ENCODE data around the gene LRRC26. TPM values are rescaled to one million over a fixed set of nuclear protein-coding genes. Genes with fewer than 3 reads are reported as not detected.

LRRC26 gene
- total and polyA plus RNA-seq, 7 donors = 0.68 to 6.3 (median 1.3) TPM; not detected in 3

DNA sequence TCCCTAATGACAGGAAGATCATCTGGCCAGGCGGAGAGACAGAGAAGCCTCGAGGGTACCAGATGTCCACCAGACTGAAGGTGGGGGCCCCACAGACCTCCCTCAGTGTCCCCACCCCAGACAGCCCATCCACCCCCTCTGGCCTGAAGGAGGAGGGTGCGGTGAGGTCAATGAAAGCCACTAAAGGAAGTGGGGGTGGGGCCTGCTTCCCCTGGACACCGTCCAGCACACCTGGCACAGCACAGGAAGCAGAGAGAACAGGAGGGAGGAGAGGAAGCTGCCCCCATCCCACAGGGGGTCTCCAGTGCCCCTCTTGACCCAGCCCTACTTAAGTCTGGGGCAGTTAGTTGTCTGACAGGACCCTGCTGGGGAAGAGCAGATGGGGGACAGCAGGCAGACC, 11.2 kb downstream of the LRRC26 start:
- DNase-seq = no peak
- no peaks in the 10 kb centered on the region for H3K9me3 ChIP-seq
- H3K4me3 ChIP-seq = no peak overlapping the region
- peaks cover 59 to 98% (median 85%) of the 10 kb centered on the region in 3 donors for H3K27me3 ChIP-seq
- intact Hi-C loops (cut with DNase I) = no loop called here
- no peaks in the 10 kb centered on the region for H3K36me3 ChIP-seq
- 18 to 24% methylated on average over 4 of the region's 4 CpGs for WGBS, 2 donors
- TF ChIP-seq POLR2A (IDR thresholded peaks at IDR 0.05) (no peak), EP300 (IDR thresholded peaks at IDR 0.05) (no peak), POLR2AphosphoS5 (IDR thresholded peaks at IDR 0.05) (no peak)
- TF ChIP-seq, protein P1, sequence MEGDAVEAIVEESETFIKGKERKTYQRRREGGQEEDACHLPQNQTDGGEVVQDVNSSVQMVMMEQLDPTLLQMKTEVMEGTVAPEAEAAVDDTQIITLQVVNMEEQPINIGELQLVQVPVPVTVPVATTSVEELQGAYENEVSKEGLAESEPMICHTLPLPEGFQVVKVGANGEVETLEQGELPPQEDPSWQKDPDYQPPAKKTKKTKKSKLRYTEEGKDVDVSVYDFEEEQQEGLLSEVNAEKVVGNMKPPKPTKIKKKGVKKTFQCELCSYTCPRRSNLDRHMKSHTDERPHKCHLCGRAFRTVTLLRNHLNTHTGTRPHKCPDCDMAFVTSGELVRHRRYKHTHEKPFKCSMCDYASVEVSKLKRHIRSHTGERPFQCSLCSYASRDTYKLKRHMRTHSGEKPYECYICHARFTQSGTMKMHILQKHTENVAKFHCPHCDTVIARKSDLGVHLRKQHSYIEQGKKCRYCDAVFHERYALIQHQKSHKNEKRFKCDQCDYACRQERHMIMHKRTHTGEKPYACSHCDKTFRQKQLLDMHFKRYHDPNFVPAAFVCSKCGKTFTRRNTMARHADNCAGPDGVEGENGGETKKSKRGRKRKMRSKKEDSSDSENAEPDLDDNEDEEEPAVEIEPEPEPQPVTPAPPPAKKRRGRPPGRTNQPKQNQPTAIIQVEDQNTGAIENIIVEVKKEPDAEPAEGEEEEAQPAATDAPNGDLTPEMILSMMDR (IDR thresholded peaks at IDR 0.05) = no peak
- no peak overlapping the region for H3K27ac ChIP-seq
- H3K4me1 ChIP-seq = peaks cover 0 to 34% (median 31%) of the 10 kb centered on the region in 4 donors

DNA sequence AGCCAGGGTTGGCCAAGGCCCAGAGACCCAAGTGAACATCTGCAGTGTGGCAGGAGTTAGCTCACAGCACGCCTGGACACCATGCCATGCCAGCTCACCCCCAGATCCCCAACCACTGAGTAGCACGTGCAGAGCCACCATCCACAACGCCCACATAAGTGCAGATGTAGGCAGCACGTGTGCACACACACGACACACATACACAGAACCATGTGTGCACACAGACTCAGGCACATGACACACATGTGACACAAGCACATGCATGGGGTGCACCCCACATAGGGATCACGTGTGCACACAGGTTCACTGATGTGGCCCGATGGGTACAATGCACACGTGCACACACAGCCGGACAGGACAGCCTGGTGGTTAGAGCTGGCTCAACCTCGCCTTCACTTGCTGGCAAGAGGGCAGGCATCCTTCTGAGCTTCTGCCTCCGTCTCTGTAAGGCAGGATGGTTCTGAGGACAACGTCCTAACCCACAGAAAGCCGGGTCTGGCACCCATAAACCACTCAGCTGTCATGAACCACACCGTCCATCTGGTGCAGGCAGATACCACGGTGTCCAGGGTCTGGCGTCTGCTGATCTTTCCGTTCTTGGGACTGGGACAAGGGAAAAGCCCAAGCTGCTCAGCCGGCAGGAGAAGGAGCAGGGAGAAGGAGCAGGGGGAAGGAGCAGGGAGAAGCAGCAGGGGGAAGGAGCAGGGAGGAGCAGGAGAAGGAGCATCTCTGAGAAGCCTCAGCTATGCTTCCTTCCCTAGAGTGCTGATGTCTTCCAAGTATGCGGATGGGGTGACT, 12.0 kb downstream of the LRRC26 start:
- no peak for DNase-seq
- Histone ChIP-seq H3K36me3 (no peaks in the 10 kb centered on the region), H3K4me1 (peaks cover 0 to 27% (median 24%) of the 10 kb centered on the region in 4 donors), H3K27me3 (peaks cover 51 to 90% (median 77%) of the 10 kb centered on the region in 3 donors), H3K4me3 (no peak overlapping the region), H3K27ac (no peak overlapping the region), H3K9me3 (no peaks in the 10 kb centered on the region)
- TF ChIP-seq EP300 (IDR thresholded peaks at IDR 0.05) (no peak), POLR2AphosphoS5 (IDR thresholded peaks at IDR 0.05) (no peak), POLR2A (IDR thresholded peaks at IDR 0.05) (no peak)
- TF ChIP-seq, protein P1 (IDR thresholded peaks at IDR 0.05) = no peak
- intact Hi-C loops (cut with DNase I) = no loop called here
- WGBS, 2 donors = 51 to 68% methylated on average over 19 of the region's 19 CpGs

- intact Hi-C loops (cut with DNase I) = no loop called here
- Histone ChIP-seq H3K4me1 (peaks cover 0 to 16% (median 14%) of the 10 kb centered on the region in 4 donors), H3K9me3 (no peaks in the 10 kb centered on the region), H3K27me3 (peaks cover 41 to 80% (median 67%) of the 10 kb centered on the region in 3 donors), H3K36me3 (no peaks in the 10 kb centered on the region), H3K27ac (no peak overlapping the region), H3K4me3 (no peak overlapping the region)
- TF ChIP-seq POLR2AphosphoS5 (IDR thresholded peaks at IDR 0.05) (no peak), POLR2A (IDR thresholded peaks at IDR 0.05) (no peak), EP300 (IDR thresholded peaks at IDR 0.05) (no peak)
- TF ChIP-seq, protein P1 (IDR thresholded peaks at IDR 0.05) = no peak
- WGBS, 2 donors = 4 to 8% methylated on average over 65 of the region's 65 CpGs
- no peak for DNase-seq
Measured at GRCh38 chr9:137156567-137157375, 13.1 kb downstream of the LRRC26 start.

DNA sequence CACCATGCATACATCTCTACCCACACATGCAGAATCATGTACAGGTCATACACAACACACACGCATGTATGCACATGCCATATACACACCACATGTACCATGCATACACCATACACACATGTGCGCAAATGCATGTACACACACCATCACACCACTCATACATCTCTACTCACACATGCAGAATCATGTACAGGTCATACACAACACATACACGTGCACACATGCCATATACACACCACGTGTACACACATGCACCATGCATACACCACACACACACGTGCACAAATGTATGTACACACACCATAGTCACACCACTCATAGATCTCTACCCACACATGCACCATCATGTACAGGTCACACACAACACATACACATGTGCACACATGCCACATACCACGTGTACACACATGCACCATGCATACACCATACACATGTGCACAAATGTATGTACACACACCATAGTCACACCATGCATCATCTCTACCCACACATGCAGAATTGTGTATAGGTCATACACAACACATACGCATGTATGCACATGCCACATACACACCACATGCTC, 16.9 kb downstream of the LRRC26 start:
- Histone ChIP-seq H3K27ac (no peak overlapping the region), H3K27me3 (peaks cover 13 to 67% (median 40%) of the 10 kb centered on the region in 3 donors), H3K4me1 (peaks cover 0 to 14% (median 7%) of the 10 kb centered on the region in 4 donors), H3K9me3 (no peaks in the 10 kb centered on the region), H3K36me3 (no peaks in the 10 kb centered on the region), H3K4me3 (no peak overlapping the region)
- intact Hi-C loops (cut with DNase I) = no loop called here
- DNase-seq = no peak
- TF ChIP-seq, protein P1 (IDR thresholded peaks at IDR 0.05) = no peak
- no peak for TF ChIP-seq POLR2A (IDR thresholded peaks at IDR 0.05)
- TF ChIP-seq POLR2AphosphoS5 (IDR thresholded peaks at IDR 0.05) = no peak
- WGBS, 2 donors = 90 to 93% methylated on average over 7 of the region's 7 CpGs

Data from sigmoid colon (tissue), 7 donors.